ENCODE measurements around the gene LAYN. TPM values are rescaled to one million over a fixed set of nuclear protein-coding genes. Genes with fewer than 3 reads are reported as not detected.

Gene LAYN
- total and polyA plus RNA-seq, 2 of the 13 experiments (the other 11 are each of a cell fraction or from before 2014, with no cell fraction given), result 0.17 TPM; not detected in 1

GRCh38 chr11:111562692-111563389 is 22.3 kb downstream of the LAYN start (continued):
- TF ChIP-seq MEIS2 (CRISPR knock-in tag; IDR thresholded peaks at IDR 0.05), result peak; percentile 72; the same call in 1 of the 2 replicates
- TF ChIP-seq ZNF24 (IDR thresholded peaks at IDR 0.05), result no peak
- peak; percentile 57 for TF ChIP-seq TEAD3 (CRISPR knock-in tag; optimal IDR thresholded peaks at IDR 0.05; ENCODE audit: borderline replicate concordance)
- peak; percentile 39; the same call in 1 of the 2 replicates for TF ChIP-seq RCOR2 (CRISPR knock-in tag; IDR thresholded peaks at IDR 0.05)
- no peak for TF ChIP-seq SUZ12 (IDR thresholded peaks at IDR 0.05; ENCODE audit: low read depth, low read length)
- 0 out of 2 replicates have a peak, but pooled peaks have one; percentile 27 for TF ChIP-seq ERF (CRISPR knock-in tag; IDR thresholded peaks at IDR 0.05)
- peak; percentile 51 for TF ChIP-seq HNF4A (CRISPR knock-in tag; IDR thresholded peaks at IDR 0.05)
- no peak for TF ChIP-seq ZNF883 (CRISPR knock-in tag; IDR thresholded peaks at IDR 0.05; ENCODE audit: not compliant biosample characterization)
- 0 out of 2 replicates have a peak, but pooled peaks have one; percentile 10 for TF ChIP-seq KAT8 (CRISPR knock-in tag; IDR thresholded peaks at IDR 0.05)
- no peak for TF ChIP-seq ZNF570 (CRISPR knock-in tag; IDR thresholded peaks at IDR 0.05; ENCODE audit: borderline replicate concordance)
- TF ChIP-seq MEIS1 (CRISPR knock-in tag; IDR thresholded peaks at IDR 0.05; ENCODE audit: borderline replicate concordance), result no peak
- TF ChIP-seq, protein P1, sequence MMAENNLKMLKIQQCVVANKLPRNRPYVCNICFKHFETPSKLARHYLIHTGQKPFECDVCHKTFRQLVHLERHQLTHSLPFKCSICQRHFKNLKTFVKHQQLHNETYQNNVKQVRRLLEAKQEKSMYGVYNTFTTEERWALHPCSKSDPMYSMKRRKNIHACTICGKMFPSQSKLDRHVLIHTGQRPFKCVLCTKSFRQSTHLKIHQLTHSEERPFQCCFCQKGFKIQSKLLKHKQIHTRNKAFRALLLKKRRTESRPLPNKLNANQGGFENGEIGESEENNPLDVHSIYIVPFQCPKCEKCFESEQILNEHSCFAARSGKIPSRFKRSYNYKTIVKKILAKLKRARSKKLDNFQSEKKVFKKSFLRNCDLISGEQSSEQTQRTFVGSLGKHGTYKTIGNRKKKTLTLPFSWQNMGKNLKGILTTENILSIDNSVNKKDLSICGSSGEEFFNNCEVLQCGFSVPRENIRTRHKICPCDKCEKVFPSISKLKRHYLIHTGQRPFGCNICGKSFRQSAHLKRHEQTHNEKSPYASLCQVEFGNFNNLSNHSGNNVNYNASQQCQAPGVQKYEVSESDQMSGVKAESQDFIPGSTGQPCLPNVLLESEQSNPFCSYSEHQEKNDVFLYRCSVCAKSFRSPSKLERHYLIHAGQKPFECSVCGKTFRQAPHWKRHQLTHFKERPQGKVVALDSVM (CRISPR knock-in tag; IDR thresholded peaks at IDR 0.05), result peak; percentile 58; the same call in 1 of the 2 replicates
- TF ChIP-seq KLF15 (CRISPR knock-in tag; IDR thresholded peaks at IDR 0.05; ENCODE audit: borderline replicate concordance), result no peak
- TF ChIP-seq, protein P2, sequence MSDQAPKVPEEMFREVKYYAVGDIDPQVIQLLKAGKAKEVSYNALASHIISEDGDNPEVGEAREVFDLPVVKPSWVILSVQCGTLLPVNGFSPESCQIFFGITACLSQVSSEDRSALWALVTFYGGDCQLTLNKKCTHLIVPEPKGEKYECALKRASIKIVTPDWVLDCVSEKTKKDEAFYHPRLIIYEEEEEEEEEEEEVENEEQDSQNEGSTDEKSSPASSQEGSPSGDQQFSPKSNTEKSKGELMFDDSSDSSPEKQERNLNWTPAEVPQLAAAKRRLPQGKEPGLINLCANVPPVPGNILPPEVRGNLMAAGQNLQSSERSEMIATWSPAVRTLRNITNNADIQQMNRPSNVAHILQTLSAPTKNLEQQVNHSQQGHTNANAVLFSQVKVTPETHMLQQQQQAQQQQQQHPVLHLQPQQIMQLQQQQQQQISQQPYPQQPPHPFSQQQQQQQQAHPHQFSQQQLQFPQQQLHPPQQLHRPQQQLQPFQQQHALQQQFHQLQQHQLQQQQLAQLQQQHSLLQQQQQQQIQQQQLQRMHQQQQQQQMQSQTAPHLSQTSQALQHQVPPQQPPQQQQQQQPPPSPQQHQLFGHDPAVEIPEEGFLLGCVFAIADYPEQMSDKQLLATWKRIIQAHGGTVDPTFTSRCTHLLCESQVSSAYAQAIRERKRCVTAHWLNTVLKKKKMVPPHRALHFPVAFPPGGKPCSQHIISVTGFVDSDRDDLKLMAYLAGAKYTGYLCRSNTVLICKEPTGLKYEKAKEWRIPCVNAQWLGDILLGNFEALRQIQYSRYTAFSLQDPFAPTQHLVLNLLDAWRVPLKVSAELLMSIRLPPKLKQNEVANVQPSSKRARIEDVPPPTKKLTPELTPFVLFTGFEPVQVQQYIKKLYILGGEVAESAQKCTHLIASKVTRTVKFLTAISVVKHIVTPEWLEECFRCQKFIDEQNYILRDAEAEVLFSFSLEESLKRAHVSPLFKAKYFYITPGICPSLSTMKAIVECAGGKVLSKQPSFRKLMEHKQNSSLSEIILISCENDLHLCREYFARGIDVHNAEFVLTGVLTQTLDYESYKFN (CRISPR knock-in tag; conservative IDR thresholded peaks at IDR 0.05), result peak; percentile 41; the same call in 1 of the 2 replicates
- no peak for TF ChIP-seq SOX13 (IDR thresholded peaks at IDR 0.05)
- peak in 1 of 2 experiments; percentile 39; a peak in 1 of 4 replicates for TF ChIP-seq SOX13 (CRISPR knock-in tag; conservative IDR thresholded peaks at IDR 0.05 in 1 of 2, IDR thresholded peaks at IDR 0.05 in 1 of 2)
- peak; percentile 80 for TF ChIP-seq ARID5B (CRISPR knock-in tag; IDR thresholded peaks at IDR 0.05)
